H1 (cell line): ENCODE data around the gene U2AF1L4. TPM values are rescaled to one million over a fixed set of nuclear protein-coding genes. Genes with fewer than 3 reads are reported as not detected.

Experiments
- NRF1 ChIP-seq: IDR thresholded peaks from 2 replicates; pipeline ENCODE4 v1.6.1; 2011; ENCODE audit warnings: mild to moderate bottlenecking, low read depth, low read length, improper control_type of control experiment
- RXRA ChIP-seq: IDR thresholded peaks from 2 replicates; pipeline ENCODE4 v1.6.1; 2011; ENCODE audit warnings: low read depth, mild to moderate bottlenecking, low read length, moderate library complexity; ENCODE audit not compliant: insufficient read depth
- SP4 ChIP-seq: IDR thresholded peaks from 2 replicates; pipeline ENCODE4 v1.6.1; 2012; ENCODE audit warnings: low read length, inconsistent platforms
- SUZ12 ChIP-seq: fragments of 200-600 bp; sonication (generic); IDR thresholded peaks from 2 replicates; pipeline ENCODE4 v1.6.1; 2012; ENCODE audit warnings: mild to moderate bottlenecking, inconsistent platforms, low read length, moderate library complexity, mixed read lengths
- TAF1 ChIP-seq: IDR thresholded peaks from 2 replicates; pipeline ENCODE4 v1.6.1; 2011; ENCODE audit warnings: mild to moderate bottlenecking, low read depth, low read length
- TAF7 ChIP-seq: optimal IDR thresholded peaks from 2 replicates; pipeline ENCODE3; 2011; ENCODE audit warnings: low read depth, mild to moderate bottlenecking, inconsistent platforms, low read length, moderate library complexity, borderline replicate concordance
- polyA plus RNA-seq, 7 experiments: library from polyadenylated mRNA; depleted of rRNA in 3 of 7; stranded (reverse) in 5 of 7; unstranded in 2 of 7; fragments of >200 nt in 5 of 7; fragments of 200-250 nt in 2 of 7; gene quantifications; 1 replicate in 5 of 7; 2 replicates in 1 of 7; 4 replicates in 1 of 7; pipeline versions ENCODE4 v1.2.1 to v1.2.3, GENCODE V29; 2011 to 2013; ENCODE audit warnings: missing spikeins in 2 of 7, mixed read lengths in 2 of 7
- total RNA-seq: library from RNA; stranded (reverse); fragmentation: NEBNext Ultra II Directional; extraction: Animal tissue kit (Norgen Biotek cat#: 25700); gene quantifications from 2 replicates; pipeline ENCODE4 v1.2.1, GENCODE V29; 2021

Gene U2AF1L4
- total and polyA plus RNA-seq, 2 of the 8 experiments (the other 6 are each of a cell fraction or from before 2014, with no cell fraction given): 15.1 to 32.7 TPM

DNA sequence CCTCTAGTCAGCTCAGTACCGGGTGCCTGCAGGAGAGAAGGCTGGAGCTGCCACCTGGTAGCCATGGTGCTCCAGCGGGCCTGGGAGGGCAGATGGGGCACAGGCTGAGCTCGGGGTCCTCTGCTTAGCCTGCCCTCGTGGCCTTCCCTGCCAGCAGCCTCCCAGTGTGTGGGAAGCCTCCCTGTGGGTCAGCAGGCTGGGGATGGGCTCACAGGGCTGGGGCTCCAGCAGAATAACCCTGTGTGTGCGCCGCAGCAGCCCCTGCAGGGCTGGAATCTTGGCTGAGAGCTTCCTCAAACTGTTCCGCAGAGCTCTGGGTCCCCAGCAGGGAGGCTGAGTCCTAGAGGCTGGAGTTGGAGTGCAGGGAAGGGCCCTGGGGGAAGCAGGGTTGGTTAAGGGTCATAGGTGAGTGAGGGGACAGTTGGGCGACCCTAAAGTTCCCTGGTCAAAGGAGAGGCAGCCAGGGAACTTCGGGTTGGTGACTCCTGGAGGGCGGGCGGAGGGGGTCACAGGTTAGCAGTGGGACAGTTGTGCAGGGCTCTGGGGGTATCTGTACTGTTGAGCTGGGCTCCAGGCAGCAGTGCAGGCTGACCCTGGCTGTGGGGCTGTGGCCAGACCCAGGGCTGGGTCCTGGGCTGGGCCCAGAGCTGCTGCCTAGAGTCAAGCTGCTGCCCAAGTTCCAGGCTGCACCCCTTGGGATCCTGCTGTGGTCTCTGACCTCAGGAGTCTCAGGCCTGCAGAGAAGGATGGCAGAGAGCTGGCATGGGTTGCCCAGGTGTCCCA, 44.2 kb upstream of the U2AF1L4 start (continued):
- no peak for TF ChIP-seq SP4
- no peak for TF ChIP-seq TAF1
- no peak for TF ChIP-seq RXRA
- TF ChIP-seq SUZ12: no peak
- TF ChIP-seq TAF7: no peak
- TF ChIP-seq NRF1: no peak
